ENCODE data around the gene FOXP1. TPM values are rescaled to one million over a fixed set of nuclear protein-coding genes. Genes with fewer than 3 reads are reported as not detected.

FOXP1 gene
- 508 and 530 TPM in 2 replicates for total RNA-seq
- 270 TPM for total RNA-seq (2013)
- polyA plus RNA-seq: 91.1 and 133 TPM in 2 replicates
- 283 and 430 TPM in 2 replicates for polyA minus RNA-seq

GRCh38 chr3:71583566-71584393 is at the start of gene FOXP1:
FOXP1 (minus strand) TSS chr3:71583728; CDS start chr3:71198381, 385,347 bp downstream.
- DNase-seq: peak; percentile 90
- Histone ChIP-seq H3K27me3 (replicated peaks in 1 of 4; ENCODE audit: control extremely low read depth in 1 of 4, control insufficient read depth in 3 of 4, insufficient read depth in 4 of 4, low read length in 3 of 4) (peaks cover 0 to 9% (median 4%) of the 10 kb centered on the region in 4 experiments), H3K4me3 (ENCODE audit: control extremely low read depth in 1 of 5, extremely low read depth in 1 of 5, insufficient read depth in 1 of 5, low read depth in 2 of 5, low read length in 4 of 5) (peak within 1 kb of the TSS; percentile 80 to 97 (median 92)), H3K9me3 (ENCODE audit: control extremely low read depth in 1 of 3, control insufficient read depth in 2 of 3, insufficient read depth in 1 of 3, low read length in 2 of 3) (no peaks in the 10 kb centered on the region), H3K4me1 (ENCODE audit: control insufficient read depth in 2 of 2, insufficient read depth in 2 of 2, low read length in 2 of 2) (peaks cover 19 to 42% of the 10 kb centered on the region in 2 donors), H4K20me1 (ENCODE audit: control insufficient read depth, insufficient read depth, low read length, poor library complexity, severe bottlenecking) (no peaks in the 10 kb centered on the region), H3K27ac (ENCODE audit: low read length in 2 of 2) (peak within 1 kb of the TSS; percentile 90 to 97), H3K9ac (ENCODE audit: low read length) (peak within 1 kb of the TSS; percentile 93), H3K79me2 (ENCODE audit: control insufficient read depth, insufficient read depth, low read length) (peaks cover 38% of the 10 kb centered on the region), H3K36me3 (replicated peaks in 1 of 2; ENCODE audit: control extremely low read depth in 1 of 2, control insufficient read depth in 1 of 2, extremely low read depth in 1 of 2, insufficient read depth in 2 of 2, low read length in 1 of 2) (no peaks in the 10 kb centered on the region), H3K4me2 (replicated peaks; ENCODE audit: low read depth, low read length, poor library complexity, severe bottlenecking) (peak within 1 kb of the TSS; percentile 81), H2AFZ (ENCODE audit: insufficient read depth, low read depth, low read length, poor library complexity, severe bottlenecking) (peak within 1 kb of the TSS; percentile 72)
- intact Hi-C loops (cut with micrococcal nuclease): loop anchor here (2.0 to 10.0 kb wide), 6 partner anchors 41 to 519 kb away; no protein-coding TSS in a partner anchor
- peaks cover 3% of the 10 kb centered on the region for H3K27me3 Mint-ChIP-seq
- H3K4me1 Mint-ChIP-seq: peaks cover 44% of the 10 kb centered on the region
- TF ChIP-seq CTCF (IDR thresholded peaks at IDR 0.05) (no peak), EZH2 (IDR thresholded peaks at IDR 0.05; ENCODE audit: borderline replicate concordance, insufficient read depth, low read depth, low read length, poor library complexity, severe bottlenecking) (no peak)
- H3K9me3 Mint-ChIP-seq (ENCODE audit: insufficient read depth): no peaks in the 10 kb centered on the region
- ChIA-PET POLR2A (interaction anchor here (0.5 to 2.6 kb wide), 10 partner anchors 17 to 552 kb away, joined by 3 to 22 read pairs (median 4); no protein-coding TSS in a partner anchor), CTCF (interaction anchor here (0.9 to 3.5 kb wide), 9 partner anchors 141 to 1033 kb away, joined by 3 to 24 read pairs (median 5); no protein-coding TSS in a partner anchor)
- ATAC-seq (ENCODE audit: low read depth): peak; percentile 26
- H3K4me3 Mint-ChIP-seq: peak within 1 kb of the TSS; percentile 96
- peak within 1 kb of the TSS; percentile 97 for H3K27ac Mint-ChIP-seq
- under 1% methylated on average over 55 of the region's 75 CpGs for WGBS (ENCODE audit: insufficient coverage)

- no peaks in the 10 kb centered on the region for H3K27me3 Mint-ChIP-seq
These were observed 46.2 kb upstream of the FOXP1 start for GRCh38 chr3:71629711-71630110.

More at GRCh38 chr3:71629711-71630110, 46.2 kb upstream of the FOXP1 start:
- TF ChIP-seq CTCF (IDR thresholded peaks at IDR 0.05) (no peak), EZH2 (IDR thresholded peaks at IDR 0.05; ENCODE audit: borderline replicate concordance, insufficient read depth, low read depth, low read length, poor library complexity, severe bottlenecking) (no peak)
- DNase-seq (peak; percentile 32), ATAC-seq (ENCODE audit: low read depth) (peak; percentile 62)
- WGBS (ENCODE audit: insufficient coverage): no CpG with 5 or more reads among the region's 2 CpGs
- Histone ChIP-seq H3K4me2 (replicated peaks; ENCODE audit: low read depth, low read length, poor library complexity, severe bottlenecking) (no peak overlapping the region), H4K20me1 (ENCODE audit: control insufficient read depth, insufficient read depth, low read length, poor library complexity, severe bottlenecking) (no peaks in the 10 kb centered on the region), H2AFZ (ENCODE audit: insufficient read depth, low read depth, low read length, poor library complexity, severe bottlenecking) (peak overlapping the region; percentile 13), H3K79me2 (ENCODE audit: control insufficient read depth, insufficient read depth, low read length) (no peaks in the 10 kb centered on the region), H3K9ac (ENCODE audit: low read length) (no peak overlapping the region), H3K4me1 (ENCODE audit: control insufficient read depth in 2 of 2, insufficient read depth in 2 of 2, low read length in 2 of 2) (peaks cover 8% of the 10 kb centered on the region in 2 donors), H3K27me3 (replicated peaks in 1 of 4; ENCODE audit: control extremely low read depth in 1 of 4, control insufficient read depth in 3 of 4, insufficient read depth in 4 of 4, low read length in 3 of 4) (no peaks in the 10 kb centered on the region), H3K4me3 (ENCODE audit: control extremely low read depth in 1 of 5, extremely low read depth in 1 of 5, insufficient read depth in 1 of 5, low read depth in 2 of 5, low read length in 4 of 5) (no peak overlapping the region), H3K9me3 (ENCODE audit: control extremely low read depth in 1 of 3, control insufficient read depth in 2 of 3, insufficient read depth in 1 of 3, low read length in 2 of 3) (no peaks in the 10 kb centered on the region), H3K36me3 (replicated peaks in 1 of 2; ENCODE audit: control extremely low read depth in 1 of 2, control insufficient read depth in 1 of 2, extremely low read depth in 1 of 2, insufficient read depth in 2 of 2, low read length in 1 of 2) (no peaks in the 10 kb centered on the region), H3K27ac (ENCODE audit: low read length in 2 of 2) (no peak overlapping the region)
- peaks cover 8% of the 10 kb centered on the region for H3K4me1 Mint-ChIP-seq
- no peak overlapping the region for H3K27ac Mint-ChIP-seq
- intact Hi-C loops (cut with micrococcal nuclease): no loop called here
- no peaks in the 10 kb centered on the region for H3K9me3 Mint-ChIP-seq (ENCODE audit: insufficient read depth)
- ChIA-PET CTCF (no interaction called here), POLR2A (no interaction called here)
- no peak overlapping the region for H3K4me3 Mint-ChIP-seq

All from B cell (primary cell).